MCF 10A (cell line): ENCODE data around the gene TRPC3. TPM values are rescaled to one million over a fixed set of nuclear protein-coding genes. Genes with fewer than 3 reads are reported as not detected.

Experiments
- BruUV-seq: library from RNA; stranded (reverse); fragments of 400-500 nt; replicated peaks from 2 replicates; lab custom pipeline; 2021; lab: Mats Ljungman, UMichigan
- CTCF ChIA-PET: fragments of 300-600 bp; sonication (Branson Sonifier 250); formaldehyde crosslinking; extraction: SDS; loops from one replicate; lab custom pipeline; 2021; ENCODE audit warnings: antibody characterized with exemption, inconsistent platforms; lab: Yijun Ruan, JAX
- POLR2A ChIA-PET: fragments of 300-600, 350-650 bp; sonication (Branson Sonifier 250); formaldehyde crosslinking; extraction: SDS; loops from one replicate; lab custom pipeline; 2020; ENCODE audit warnings: antibody characterized with exemption, inconsistent platforms; lab: Yijun Ruan, JAX
- DNase-seq: peaks from one replicate; pipeline ENCODE4 v3.0.0-alpha.2; 2018; ENCODE audit not compliant: unreplicated experiment
- H3K27ac Mint-ChIP-seq: one replicate; pipeline ENCODE4 v1.8.0; 2022; ENCODE audit warnings: mild to moderate bottlenecking, low read depth, mixed read lengths; ENCODE audit not compliant: unreplicated experiment
- H3K27me3 Mint-ChIP-seq: one replicate; pipeline ENCODE4 v1.8.0; 2022; ENCODE audit warnings: mixed read lengths; ENCODE audit not compliant: insufficient read depth, unreplicated experiment
- H3K36me3 Mint-ChIP-seq: one replicate; pipeline ENCODE4 v1.8.0; 2022; ENCODE audit warnings: mild to moderate bottlenecking, moderate library complexity, mixed read lengths; ENCODE audit not compliant: insufficient read depth, unreplicated experiment
- H3K4me1 Mint-ChIP-seq: one replicate; pipeline ENCODE4 v1.8.0; 2022; ENCODE audit warnings: mixed read lengths; ENCODE audit not compliant: insufficient read depth, unreplicated experiment
- H3K4me3 Mint-ChIP-seq: one replicate; pipeline ENCODE4 v1.8.0; 2022; ENCODE audit warnings: mild to moderate bottlenecking, moderate library complexity, mixed read lengths; ENCODE audit not compliant: unreplicated experiment
- H3K9me3 Mint-ChIP-seq: one replicate; pipeline ENCODE4 v1.8.0; 2022; ENCODE audit warnings: mixed read lengths; ENCODE audit not compliant: unreplicated experiment
- intact Hi-C: fragments of 100-400 bp; cut with micrococcal nuclease; formaldehyde crosslinking; loops from 2 replicates; pipeline ENCODE4 v1.14.1; 2022
- total RNA-seq: library from RNA; stranded (reverse); gene quantifications from 2 replicates; pipeline ENCODE4 v1.2.3, GENCODE V29; 2022
- TF ChIP-seq, protein P1 (sequence below): fragments of 200-600 bp; IDR thresholded peaks from one replicate; pipeline ENCODE4 v1.8.0; 2022; ENCODE audit warnings: antibody characterized with exemption, mild to moderate bottlenecking; ENCODE audit not compliant: unreplicated experiment

Gene TRPC3
- total RNA-seq, 1 experiment from 2014 or later = not detected

GRCh38 chr4:121923306-121923705, 28.6 kb downstream of the TRPC3 start:
- H3K4me3 Mint-ChIP-seq = no peak overlapping the region
- TF ChIP-seq, protein P1, sequence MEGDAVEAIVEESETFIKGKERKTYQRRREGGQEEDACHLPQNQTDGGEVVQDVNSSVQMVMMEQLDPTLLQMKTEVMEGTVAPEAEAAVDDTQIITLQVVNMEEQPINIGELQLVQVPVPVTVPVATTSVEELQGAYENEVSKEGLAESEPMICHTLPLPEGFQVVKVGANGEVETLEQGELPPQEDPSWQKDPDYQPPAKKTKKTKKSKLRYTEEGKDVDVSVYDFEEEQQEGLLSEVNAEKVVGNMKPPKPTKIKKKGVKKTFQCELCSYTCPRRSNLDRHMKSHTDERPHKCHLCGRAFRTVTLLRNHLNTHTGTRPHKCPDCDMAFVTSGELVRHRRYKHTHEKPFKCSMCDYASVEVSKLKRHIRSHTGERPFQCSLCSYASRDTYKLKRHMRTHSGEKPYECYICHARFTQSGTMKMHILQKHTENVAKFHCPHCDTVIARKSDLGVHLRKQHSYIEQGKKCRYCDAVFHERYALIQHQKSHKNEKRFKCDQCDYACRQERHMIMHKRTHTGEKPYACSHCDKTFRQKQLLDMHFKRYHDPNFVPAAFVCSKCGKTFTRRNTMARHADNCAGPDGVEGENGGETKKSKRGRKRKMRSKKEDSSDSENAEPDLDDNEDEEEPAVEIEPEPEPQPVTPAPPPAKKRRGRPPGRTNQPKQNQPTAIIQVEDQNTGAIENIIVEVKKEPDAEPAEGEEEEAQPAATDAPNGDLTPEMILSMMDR = no peak
- no peaks in the 10 kb centered on the region for H3K4me1 Mint-ChIP-seq
- no peak overlapping the region for H3K27ac Mint-ChIP-seq
- ChIA-PET POLR2A (no interaction called here), CTCF (interaction anchor here (2.7 kb wide), 1 partner anchor 23 kb away, joined by 10 read pairs; no protein-coding TSS in a partner anchor)
- no peaks in the 10 kb centered on the region for H3K36me3 Mint-ChIP-seq
- no peak for DNase-seq
- BruUV-seq = no TSS peak
- H3K27me3 Mint-ChIP-seq = no peaks in the 10 kb centered on the region
- intact Hi-C loops = no loop called here
- no peaks in the 10 kb centered on the region for H3K9me3 Mint-ChIP-seq

DNA sequence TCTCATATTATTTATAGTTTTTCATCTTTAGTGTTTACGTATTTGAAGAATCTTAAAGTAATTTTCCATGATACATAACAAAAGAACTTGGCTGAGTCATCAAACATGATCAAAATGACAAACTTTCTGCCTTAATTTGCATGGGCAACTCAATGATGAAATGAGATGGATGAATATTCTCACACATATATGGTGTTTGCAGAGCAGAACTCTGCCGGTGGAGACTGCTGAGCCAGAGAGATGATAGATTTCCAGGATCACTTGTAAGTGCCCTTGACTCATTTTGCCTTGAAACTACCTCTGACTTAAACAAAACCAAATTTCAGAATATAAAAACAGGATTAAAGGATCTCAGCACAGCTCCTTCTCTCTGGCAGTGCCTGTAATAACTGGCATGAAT, 38.2 kb downstream of the TRPC3 start:
- Mint-ChIP-seq H3K27ac (no peak overlapping the region), H3K9me3 (no peaks in the 10 kb centered on the region), H3K36me3 (no peaks in the 10 kb centered on the region), H3K4me3 (no peak overlapping the region), H3K27me3 (no peaks in the 10 kb centered on the region), H3K4me1 (no peaks in the 10 kb centered on the region)
- CTCF ChIA-PET = no interaction called here
- no TSS peak for BruUV-seq
- intact Hi-C loops = no loop called here
- POLR2A ChIA-PET = no interaction called here
- TF ChIP-seq, protein P1 = no peak
- DNase-seq = no peak

- POLR2A ChIA-PET = no interaction called here
- no peak overlapping the region for H3K27ac Mint-ChIP-seq
These were observed 43.5 kb downstream of the TRPC3 start for GRCh38 chr4:121908346-121908745.

DNA sequence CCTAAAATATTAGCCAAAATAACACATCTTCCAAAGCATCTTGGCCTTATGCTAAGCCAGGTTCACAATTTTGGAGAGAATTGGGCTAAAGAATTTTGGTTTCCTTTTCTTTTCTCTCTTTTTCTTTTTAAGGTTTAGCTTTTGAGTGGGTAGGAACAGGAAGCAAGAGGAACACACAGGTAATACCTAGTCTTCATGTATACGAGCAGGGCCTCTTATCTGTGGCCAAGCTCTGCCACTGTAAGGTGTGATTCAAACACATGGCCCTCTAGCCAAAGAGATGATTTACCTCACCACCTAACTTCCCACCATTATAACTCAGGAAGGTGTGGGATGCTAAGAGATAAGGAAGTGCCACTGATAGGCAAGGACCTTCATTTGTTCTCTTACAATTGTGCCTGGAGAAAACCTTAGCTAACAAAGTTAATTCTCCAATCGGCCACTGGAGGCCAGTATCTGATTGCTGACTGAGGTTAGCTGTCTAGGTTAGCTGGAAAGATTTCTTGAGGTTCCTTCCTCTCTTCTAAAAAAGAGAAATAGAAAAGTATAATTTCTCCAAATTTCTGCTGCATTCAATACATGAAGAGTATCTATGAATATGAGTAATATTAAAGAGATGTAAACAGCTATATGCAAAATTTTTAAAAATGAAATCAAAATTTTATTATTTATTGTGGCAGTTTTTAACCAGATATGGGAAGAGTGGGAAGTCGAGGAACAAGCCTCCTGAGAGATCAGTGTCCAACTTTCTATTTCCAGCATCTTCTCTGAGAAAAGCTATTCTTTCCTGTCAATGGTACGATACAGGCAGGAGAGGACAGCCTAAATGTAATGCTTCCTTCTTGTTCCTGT, 51.5 kb downstream of the TRPC3 start:
- Mint-ChIP-seq H3K36me3 (no peaks in the 10 kb centered on the region), H3K4me3 (no peak overlapping the region), H3K27ac (no peak overlapping the region), H3K4me1 (no peaks in the 10 kb centered on the region), H3K9me3 (no peaks in the 10 kb centered on the region), H3K27me3 (peaks cover 16% of the 10 kb centered on the region)
- CTCF ChIA-PET = interaction anchor here (0.6 to 2.6 kb wide), 68 partner anchors 9 to 709 kb away, joined by 3 to 46 read pairs (median 4); partner anchors contain the start of gene BBS7
- POLR2A ChIA-PET = interaction anchor here (0.6 to 1.1 kb wide), 2 partner anchors 252 to 900 kb away, joined by 3 to 4 read pairs; partner anchors contain the start of gene BLTP1
- TF ChIP-seq, protein P1 = peak; percentile 86
- intact Hi-C loops = loop anchor here (1.0 to 5.0 kb wide), 4 partner anchors 324 to 677 kb away; no protein-coding TSS in a partner anchor
- peak; percentile 73 for DNase-seq
- BruUV-seq = no TSS peak

More at GRCh38 chr4:121908346-121908745, 43.5 kb downstream of the TRPC3 start:
- BruUV-seq = no TSS peak
- Mint-ChIP-seq H3K9me3 (no peaks in the 10 kb centered on the region), H3K36me3 (no peaks in the 10 kb centered on the region), H3K4me3 (no peak overlapping the region), H3K4me1 (no peaks in the 10 kb centered on the region), H3K27me3 (no peaks in the 10 kb centered on the region)
- DNase-seq = no peak
- TF ChIP-seq, protein P1 = no peak
- CTCF ChIA-PET = interaction anchor here (0.7 kb wide), 1 partner anchor 14 kb away, joined by 3 read pairs; no protein-coding TSS in a partner anchor
- intact Hi-C loops = no loop called here
